Tibial artery (tissue), 4 donors: ENCODE results near the gene SLC1A5.
A peak's percentile ranks its signal among the peaks of the same experiment; 100 is the strongest.
"Not testable (repeated sequence)": the region's sequence is repeated elsewhere in the genome, so short reads cannot be mapped to it uniquely, and the experiment has no call there.

Experiments used
- DNase-seq, 2 donors: peaks; one replicate each; pipeline ENCODE4 v3.0.0-alpha.2; 2019
- H3K27ac ChIP-seq, 2 donors: fragments of 200-600 bp; sonication (generic) in 1 of 2; 1 replicate in 1 of 2; 2 replicates in 1 of 2; pipeline ENCODE4 v1.5.1; 2018 to 2019; ENCODE audit warnings: mild to moderate bottlenecking in 1 of 2
- H3K27me3 ChIP-seq, 2 donors: fragments of 200-600 bp; sonication (generic) in 1 of 2; one replicate each; pipeline versions ENCODE4 v1.5.1 to v1.6.0; 2016 to 2019
- H3K36me3 ChIP-seq, 3 donors: fragments of 200-600 bp; sonication (generic) in 2 of 3; one replicate each; pipeline ENCODE4 v1.5.1; 2016 to 2019; ENCODE audit warnings: mild to moderate bottlenecking in 2 of 3
- H3K4me1 ChIP-seq, 4 donors: fragments of 200-600 bp; sonication (generic) in 2 of 4; 1 replicate in 3 of 4; 2 replicates in 1 of 4; pipeline ENCODE4 v1.5.1; 2016 to 2019
- H3K4me3 ChIP-seq, 2 donors: fragments of 200-600 bp; sonication (generic) in 1 of 2; 1 replicate in 1 of 2; 2 replicates in 1 of 2; pipeline ENCODE4 v1.5.1; 2018 to 2019; ENCODE audit warnings: mild to moderate bottlenecking in 2 of 2
- H3K9me3 ChIP-seq, 3 donors: fragments of 200-600 bp; sonication (generic) in 1 of 3; one replicate each; pipeline ENCODE4 v1.5.1; 2016 to 2019
- intact Hi-C: fragments of 100-400 bp; cut with DNase I; formaldehyde crosslinking; loops from one replicate; pipeline ENCODE4 v1.15.0; 2023; ENCODE audit warnings: low total_unique reads
- TF ChIP-seq, protein P1 (sequence below), 2 experiments: fragments of 200-600 bp in 1 of 2; fragments of 450-650 bp in 1 of 2; IDR thresholded peaks; one replicate each; pipeline ENCODE4 v1.5.1; 2017 to 2019; ENCODE audit warnings: antibody characterized with exemption in 2 of 2, mild to moderate bottlenecking in 1 of 2, moderate library complexity in 1 of 2

Gene SLC1A5

DNA sequence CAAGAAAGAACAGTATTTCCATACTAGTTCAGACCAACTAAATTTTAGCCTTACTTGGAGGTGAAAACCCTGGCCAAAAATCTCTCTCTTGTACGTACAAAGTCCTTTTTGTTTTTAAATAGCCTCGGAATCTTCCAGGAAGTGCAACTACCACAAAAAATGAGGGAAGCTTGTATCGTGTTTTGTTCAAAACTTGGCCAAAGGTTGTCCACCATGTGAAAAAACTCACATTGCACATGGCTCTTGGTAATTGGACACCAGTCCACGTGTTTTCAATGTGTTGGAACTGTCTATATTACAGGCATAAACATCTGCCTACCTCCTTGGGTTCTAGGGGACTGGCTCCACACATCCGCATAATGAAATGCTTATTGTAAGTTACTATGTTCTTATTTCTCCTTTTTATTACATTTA is 27.0 kb downstream of the SLC1A5 start:
- DNase-seq = no peak
- peak overlapping the region in 1 of 2 donors; percentile 53 for H3K27ac ChIP-seq

DNA sequence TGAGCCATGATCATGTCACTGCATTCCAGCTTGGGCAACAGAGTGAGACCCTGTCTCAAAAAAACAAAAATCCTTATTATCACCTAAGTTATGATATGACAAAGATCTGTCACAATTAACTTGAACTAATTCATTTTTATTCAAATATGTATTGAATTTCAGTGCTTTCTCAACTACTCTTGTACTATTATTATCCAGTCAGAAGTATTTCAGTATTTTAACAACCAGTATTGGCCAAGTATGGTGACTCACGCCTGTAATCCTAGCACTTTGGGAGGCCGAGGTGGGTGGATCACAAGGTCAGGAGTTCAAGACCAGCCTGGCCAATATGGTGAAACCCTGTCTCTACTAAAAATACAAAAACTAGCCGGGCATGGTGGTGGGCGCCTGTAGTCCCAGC is 27.5 kb downstream of the SLC1A5 start:
- intact Hi-C loops, H3K27me3 ChIP-seq, H3K4me3 ChIP-seq, H3K9me3 ChIP-seq, DNase-seq: not testable (repeated sequence)
- Histone ChIP-seq H3K4me1 (peaks cover 0 to 38% (median 16%) of the 10 kb centered on the region in 4 donors), H3K36me3 (peaks cover 0 to 12% (median 10%) of the 10 kb centered on the region in 3 donors), H3K27ac (peak overlapping the region in 1 of 2 donors; percentile 53)

More for the DNA sequence above, 27.0 kb downstream of the SLC1A5 start:
- intact Hi-C loops = no loop called here
- H3K9me3 ChIP-seq = no peaks in the 10 kb centered on the region
- H3K4me3 ChIP-seq = no peak overlapping the region
- no peaks in the 10 kb centered on the region for H3K27me3 ChIP-seq
- peaks cover 0 to 8% (median 6%) of the 10 kb centered on the region in 3 donors for H3K36me3 ChIP-seq
- H3K4me1 ChIP-seq = peaks cover 0 to 38% (median 16%) of the 10 kb centered on the region in 4 donors
- TF ChIP-seq, protein P1, sequence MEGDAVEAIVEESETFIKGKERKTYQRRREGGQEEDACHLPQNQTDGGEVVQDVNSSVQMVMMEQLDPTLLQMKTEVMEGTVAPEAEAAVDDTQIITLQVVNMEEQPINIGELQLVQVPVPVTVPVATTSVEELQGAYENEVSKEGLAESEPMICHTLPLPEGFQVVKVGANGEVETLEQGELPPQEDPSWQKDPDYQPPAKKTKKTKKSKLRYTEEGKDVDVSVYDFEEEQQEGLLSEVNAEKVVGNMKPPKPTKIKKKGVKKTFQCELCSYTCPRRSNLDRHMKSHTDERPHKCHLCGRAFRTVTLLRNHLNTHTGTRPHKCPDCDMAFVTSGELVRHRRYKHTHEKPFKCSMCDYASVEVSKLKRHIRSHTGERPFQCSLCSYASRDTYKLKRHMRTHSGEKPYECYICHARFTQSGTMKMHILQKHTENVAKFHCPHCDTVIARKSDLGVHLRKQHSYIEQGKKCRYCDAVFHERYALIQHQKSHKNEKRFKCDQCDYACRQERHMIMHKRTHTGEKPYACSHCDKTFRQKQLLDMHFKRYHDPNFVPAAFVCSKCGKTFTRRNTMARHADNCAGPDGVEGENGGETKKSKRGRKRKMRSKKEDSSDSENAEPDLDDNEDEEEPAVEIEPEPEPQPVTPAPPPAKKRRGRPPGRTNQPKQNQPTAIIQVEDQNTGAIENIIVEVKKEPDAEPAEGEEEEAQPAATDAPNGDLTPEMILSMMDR (IDR thresholded peaks at IDR 0.05) = no peak

DNA sequence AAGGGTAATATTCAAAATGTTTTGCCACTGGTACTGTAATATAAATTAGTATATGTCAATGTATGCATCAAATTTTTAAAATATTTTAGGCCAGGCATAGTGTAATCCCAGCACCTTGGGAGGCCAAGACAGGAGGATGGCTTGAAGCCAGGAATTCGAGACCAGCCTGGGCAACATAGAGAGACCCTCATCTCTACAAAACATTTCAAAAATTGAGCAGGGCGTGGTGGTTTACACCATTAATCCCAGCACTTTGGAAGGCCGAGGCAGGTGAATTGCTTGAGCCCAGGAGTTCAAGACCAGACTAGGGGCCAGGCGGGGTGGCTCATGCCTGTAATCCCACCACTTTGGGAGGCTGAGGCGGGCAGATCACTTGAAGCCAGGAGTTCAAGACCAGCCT is 28.0 kb downstream of the SLC1A5 start:
- peak overlapping the region in 1 of 2 donors; percentile 53 for H3K27ac ChIP-seq
- intact Hi-C loops = no loop called here
- peaks cover 0 to 44% (median 21%) of the 10 kb centered on the region in 4 donors for H3K4me1 ChIP-seq
- H3K4me3 ChIP-seq = no peak overlapping the region
- TF ChIP-seq, protein P1 (IDR thresholded peaks at IDR 0.05) = no peak
- no peak for DNase-seq
- H3K9me3 ChIP-seq = no peaks in the 10 kb centered on the region
- H3K27me3 ChIP-seq = no peaks in the 10 kb centered on the region
- peaks cover 0 to 17% (median 10%) of the 10 kb centered on the region in 3 donors for H3K36me3 ChIP-seq

DNA sequence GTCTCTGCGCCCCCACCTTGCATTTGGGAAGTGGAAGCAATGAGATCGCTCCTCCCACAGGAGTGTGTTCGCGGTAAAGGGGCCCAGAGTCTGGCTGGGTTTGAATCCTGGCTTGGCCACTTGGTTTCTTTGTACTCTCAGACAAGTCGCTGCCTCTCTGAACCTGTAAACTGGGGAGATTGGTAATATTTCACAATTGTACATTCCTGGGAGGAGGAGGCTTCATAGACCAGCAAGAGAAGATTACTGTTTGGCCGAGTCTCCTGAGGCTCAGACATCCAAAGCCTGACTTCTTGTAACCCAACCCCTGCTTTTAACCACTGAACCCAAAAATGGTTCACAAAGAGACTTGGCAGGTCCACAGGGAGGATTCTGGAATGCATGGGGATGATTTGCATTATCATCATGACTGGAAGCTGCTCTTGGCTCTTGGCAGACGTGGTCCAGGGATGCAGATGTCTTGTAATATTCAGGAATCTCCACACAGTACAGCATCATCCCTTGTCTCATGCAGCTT is 28.5 kb downstream of the SLC1A5 start:
- Histone ChIP-seq H3K36me3 (peaks cover 0 to 17% (median 10%) of the 10 kb centered on the region in 3 donors), H3K4me1 (peaks cover 0 to 49% (median 23%) of the 10 kb centered on the region in 4 donors), H3K27me3 (no peaks in the 10 kb centered on the region), H3K9me3 (no peaks in the 10 kb centered on the region), H3K27ac (peak overlapping the region in 1 of 2 donors; percentile 53), H3K4me3 (no peak overlapping the region)
- DNase-seq = peak in 1 of 2 donors; percentile 54
- TF ChIP-seq, protein P1 (IDR thresholded peaks at IDR 0.05) = no peak
- intact Hi-C loops = loop anchor here (5.0 kb wide), 1 partner anchor 232 kb away; no protein-coding TSS in a partner anchor

GRCh38 chr19:46759206-46759605 is 29.2 kb downstream of the SLC1A5 start:
- Histone ChIP-seq H3K27ac (peak overlapping the region in 1 of 2 donors; percentile 53), H3K4me1 (peaks cover 0 to 54% (median 25%) of the 10 kb centered on the region in 4 donors)
- intact Hi-C loops = loop anchor here (5.0 kb wide), 1 partner anchor 233 kb away; no protein-coding TSS in a partner anchor

DNA sequence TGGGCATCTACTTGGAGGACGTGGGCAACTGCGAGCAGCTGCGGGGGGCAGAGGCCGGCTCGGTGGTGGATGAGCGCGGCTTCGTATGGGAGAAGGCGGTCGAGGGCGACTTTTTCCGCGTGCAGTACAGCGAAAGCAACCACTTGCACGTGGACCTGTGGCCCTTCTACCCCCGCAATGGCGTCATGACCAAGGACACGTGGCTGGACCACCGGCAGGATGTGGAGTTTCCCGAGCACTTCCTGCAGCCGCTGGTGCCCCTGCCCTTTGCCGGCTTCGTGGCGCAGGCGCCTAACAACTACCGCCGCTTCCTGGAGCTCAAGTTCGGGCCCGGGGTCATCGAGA is 31.9 kb downstream of the SLC1A5 start:
- Histone ChIP-seq H3K4me1 (peaks cover 0 to 51% (median 25%) of the 10 kb centered on the region in 4 donors), H3K9me3 (no peaks in the 10 kb centered on the region), H3K4me3 (no peak overlapping the region), H3K36me3 (peaks cover 0 to 30% (median 19%) of the 10 kb centered on the region in 3 donors), H3K27me3 (no peaks in the 10 kb centered on the region), H3K27ac (no peak overlapping the region)
- DNase-seq = no peak
- intact Hi-C loops = loop anchor here (5.0 kb wide), 1 partner anchor 236 kb away; no protein-coding TSS in a partner anchor
- TF ChIP-seq, protein P1 (IDR thresholded peaks at IDR 0.05) = no peak

More at GRCh38 chr19:46759206-46759605, 29.2 kb downstream of the SLC1A5 start:
- no peak for DNase-seq
- Histone ChIP-seq H3K9me3 (no peaks in the 10 kb centered on the region), H3K36me3 (peaks cover 0 to 17% (median 10%) of the 10 kb centered on the region in 3 donors), H3K4me3 (no peak overlapping the region), H3K27me3 (no peaks in the 10 kb centered on the region)
- TF ChIP-seq, protein P1 (IDR thresholded peaks at IDR 0.05) = no peak
